SU-DHL-6 (cell line): ENCODE results near the gene SCTR.

ENCODE experiments used
- H2AFZ ChIP-seq: fragments of 200-600 bp; sonication (generic); 2 replicates; pipeline ENCODE4 v1.6.1; 2014; ENCODE audit warnings: low read depth, mild to moderate bottlenecking, moderate library complexity, mixed read lengths, antibody characterized with exemption, low read length; ENCODE audit not compliant: severe bottlenecking
- H3F3A ChIP-seq: fragments of 200-600 bp; shearing (Covaris generic); 2 replicates; pipeline ENCODE4 v1.6.0; 2016; ENCODE audit warnings: antibody characterized with exemption, mild to moderate bottlenecking; ENCODE audit not compliant: insufficient read depth
- H3K27ac ChIP-seq: fragments of 200-600 bp; sonication (generic); 2 replicates; pipeline ENCODE4 v1.5.1; 2016; ENCODE audit warnings: low read depth, mild to moderate bottlenecking, low read length, moderate library complexity, mixed read lengths
- H3K27me3 ChIP-seq: fragments of 200-600 bp; sonication (generic), shearing (Covaris generic); 2 replicates; pipeline ENCODE4 v1.6.0; 2014; ENCODE audit warnings: mild to moderate bottlenecking, low read length
- H3K36me3 ChIP-seq: fragments of 200-600 bp; sonication (generic); 2 replicates; pipeline ENCODE4 v1.6.1; 2014; ENCODE audit warnings: mild to moderate bottlenecking, low read length, mixed read lengths
- H3K4me2 ChIP-seq: fragments of 300-600, 200-600 bp; shearing (Covaris generic), sonication (generic); 2 replicates; pipeline ENCODE4 v1.6.0; 2014; ENCODE audit warnings: low read length, low read depth, mild to moderate bottlenecking; ENCODE audit not compliant: poor library complexity, severe bottlenecking
- H3K4me3 ChIP-seq: fragments of 200-600 bp; sonication (generic); 2 replicates; pipeline ENCODE4 v1.5.1; 2014; ENCODE audit warnings: antibody characterized with exemption, low read length, mild to moderate bottlenecking, mixed read lengths; ENCODE audit not compliant: insufficient read depth, poor library complexity, severe bottlenecking
- H3K79me2 ChIP-seq: fragments of 200-600 bp; sonication (generic); 2 replicates; pipeline ENCODE4 v1.6.1; 2014; ENCODE audit warnings: mild to moderate bottlenecking, low read length, moderate library complexity; ENCODE audit not compliant: insufficient read depth
- H3K9ac ChIP-seq: fragments of 200-600 bp; sonication (generic); 2 replicates; pipeline ENCODE4 v1.7.0; 2014; ENCODE audit warnings: mild to moderate bottlenecking, low read length
- H3K9me2 ChIP-seq: fragments of 200-600 bp; sonication (generic); replicated peaks from 2 replicates; pipeline ENCODE4 v1.6.1; 2014; ENCODE audit warnings: low read length; ENCODE audit not compliant: insufficient read depth
- H3K9me3 ChIP-seq: fragments of 200-600 bp; sonication (generic); 2 replicates; pipeline ENCODE4 v1.6.1; 2014; ENCODE audit warnings: low read length, mixed read lengths; ENCODE audit not compliant: insufficient read depth
- H4K20me1 ChIP-seq: fragments of 200-600 bp; sonication (generic); 2 replicates; pipeline ENCODE4 v1.6.1; 2014; ENCODE audit warnings: low read depth, mild to moderate bottlenecking, antibody characterized with exemption, low read length, moderate library complexity, mixed read lengths
- CTCF ChIP-seq: fragments of 200-600 bp; sonication (generic); IDR thresholded peaks from one replicate; pipeline ENCODE4 v1.5.1; 2017; ENCODE audit warnings: antibody characterized with exemption, mild to moderate bottlenecking, low read length, moderate library complexity; ENCODE audit not compliant: insufficient read depth, poor library complexity, severe bottlenecking
- EZH2phosphoT487 ChIP-seq: fragments of 200-600 bp; sonication (generic), shearing (Covaris generic); conservative IDR thresholded peaks from 2 replicates; pipeline ENCODE4 v1.6.1; 2018; ENCODE audit warnings: mild to moderate bottlenecking, antibody characterized with exemption, low read length, moderate library complexity, mixed read lengths

Gene SCTR

DNA sequence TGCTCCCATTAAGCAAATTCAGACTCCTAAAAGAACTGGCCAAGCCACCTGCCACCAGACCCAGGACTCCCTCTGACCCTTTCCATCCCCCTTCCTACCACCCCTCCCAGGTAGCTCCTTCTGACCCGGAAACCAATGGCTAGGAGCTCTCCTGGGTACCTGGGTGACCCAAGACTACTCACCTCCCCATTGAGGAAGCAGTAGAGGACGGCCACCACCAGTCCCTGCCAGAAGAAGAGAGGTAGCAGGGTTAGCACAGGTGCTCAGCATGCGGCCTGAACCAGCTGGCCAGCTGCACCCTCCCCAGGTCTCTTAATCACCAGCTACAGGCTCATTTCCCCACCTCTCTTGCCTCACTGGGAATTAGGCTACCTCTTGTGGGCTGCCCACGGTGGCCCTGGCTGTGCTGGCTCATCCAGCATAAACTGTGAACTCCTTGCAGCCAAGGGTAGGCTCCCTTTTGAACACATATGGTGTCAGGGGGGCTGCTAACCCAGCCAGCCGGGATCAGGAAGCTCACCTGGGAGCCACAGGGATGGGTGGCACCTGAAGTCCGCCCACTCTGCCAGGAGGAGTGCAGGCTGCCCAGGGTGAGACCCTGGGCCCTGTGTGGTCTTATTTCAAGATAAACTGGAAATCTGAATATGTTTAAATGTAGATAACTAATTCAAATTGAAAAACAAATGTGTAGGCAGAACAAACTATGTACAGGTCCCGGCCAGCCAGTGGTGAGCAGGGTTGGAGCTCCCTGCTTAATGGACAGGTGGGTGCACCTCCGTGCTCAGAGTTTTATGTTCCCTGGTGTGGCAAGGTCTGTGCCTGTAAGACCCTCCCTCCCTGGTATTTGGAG, 82.7 kb downstream of the SCTR start:
- no peak for TF ChIP-seq CTCF
- no peak for TF ChIP-seq EZH2phosphoT487
- H2AFZ ChIP-seq = no peak overlapping the region
- H4K20me1 ChIP-seq = no peaks in the 10 kb centered on the region
- no peaks in the 10 kb centered on the region for H3K36me3 ChIP-seq
- no peak overlapping the region for H3K9ac ChIP-seq
- H3K9me3 ChIP-seq = no peaks in the 10 kb centered on the region
- no peaks in the 10 kb centered on the region for H3K27me3 ChIP-seq
- no peak overlapping the region for H3K4me2 ChIP-seq
- H3K79me2 ChIP-seq = no peaks in the 10 kb centered on the region
- no peaks in the 10 kb centered on the region for H3K9me2 ChIP-seq
- no peaks in the 10 kb centered on the region for H3F3A ChIP-seq
- no peak overlapping the region for H3K27ac ChIP-seq
- no peak overlapping the region for H3K4me3 ChIP-seq

DNA sequence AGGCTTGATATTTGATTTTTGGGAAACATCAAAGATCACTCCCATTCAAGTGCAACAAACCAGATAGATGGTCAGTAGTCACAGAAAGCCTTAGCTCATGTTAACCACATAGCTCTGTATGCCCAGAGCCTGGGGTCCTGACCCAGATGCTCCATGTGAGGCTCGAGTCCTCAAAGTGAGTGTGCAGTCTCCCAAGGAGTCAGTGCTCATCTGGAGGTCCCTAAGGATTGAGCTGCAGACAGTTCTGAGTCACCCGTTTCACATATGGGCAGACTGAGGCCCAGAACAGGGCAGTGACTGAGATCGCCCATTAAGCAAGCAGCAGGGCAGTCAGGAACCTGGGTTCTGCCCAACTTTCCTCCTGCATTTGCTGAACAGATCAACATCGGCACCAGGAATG, 83.4 kb downstream of the SCTR start:
- Histone ChIP-seq H3K4me2 (no peak overlapping the region), H3K9ac (no peak overlapping the region), H3K9me2 (no peaks in the 10 kb centered on the region), H2AFZ (no peak overlapping the region), H3K27ac (no peak overlapping the region), H3K4me3 (no peak overlapping the region), H3F3A (no peaks in the 10 kb centered on the region), H3K27me3 (no peaks in the 10 kb centered on the region), H3K9me3 (no peaks in the 10 kb centered on the region), H3K36me3 (no peaks in the 10 kb centered on the region), H3K79me2 (no peaks in the 10 kb centered on the region), H4K20me1 (no peaks in the 10 kb centered on the region)
- TF ChIP-seq EZH2phosphoT487 = no peak
- no peak for TF ChIP-seq CTCF

GRCh38 chr2:119440501-119440870, 83.8 kb downstream of the SCTR start:
- no peak overlapping the region for H2AFZ ChIP-seq
- no peaks in the 10 kb centered on the region for H3F3A ChIP-seq
- H3K36me3 ChIP-seq = no peaks in the 10 kb centered on the region
- H3K4me3 ChIP-seq = no peak overlapping the region
- no peaks in the 10 kb centered on the region for H3K27me3 ChIP-seq
- no peaks in the 10 kb centered on the region for H3K9me2 ChIP-seq
- H3K9me3 ChIP-seq = no peaks in the 10 kb centered on the region
- H3K79me2 ChIP-seq = no peaks in the 10 kb centered on the region
- H3K27ac ChIP-seq = no peak overlapping the region
- H3K9ac ChIP-seq = no peak overlapping the region
- TF ChIP-seq CTCF = no peak
- no peak for TF ChIP-seq EZH2phosphoT487
- H3K4me2 ChIP-seq = no peak overlapping the region
- no peaks in the 10 kb centered on the region for H4K20me1 ChIP-seq
